ENCODE results near the gene STH.

- TF ChIP-seq, protein P1, sequence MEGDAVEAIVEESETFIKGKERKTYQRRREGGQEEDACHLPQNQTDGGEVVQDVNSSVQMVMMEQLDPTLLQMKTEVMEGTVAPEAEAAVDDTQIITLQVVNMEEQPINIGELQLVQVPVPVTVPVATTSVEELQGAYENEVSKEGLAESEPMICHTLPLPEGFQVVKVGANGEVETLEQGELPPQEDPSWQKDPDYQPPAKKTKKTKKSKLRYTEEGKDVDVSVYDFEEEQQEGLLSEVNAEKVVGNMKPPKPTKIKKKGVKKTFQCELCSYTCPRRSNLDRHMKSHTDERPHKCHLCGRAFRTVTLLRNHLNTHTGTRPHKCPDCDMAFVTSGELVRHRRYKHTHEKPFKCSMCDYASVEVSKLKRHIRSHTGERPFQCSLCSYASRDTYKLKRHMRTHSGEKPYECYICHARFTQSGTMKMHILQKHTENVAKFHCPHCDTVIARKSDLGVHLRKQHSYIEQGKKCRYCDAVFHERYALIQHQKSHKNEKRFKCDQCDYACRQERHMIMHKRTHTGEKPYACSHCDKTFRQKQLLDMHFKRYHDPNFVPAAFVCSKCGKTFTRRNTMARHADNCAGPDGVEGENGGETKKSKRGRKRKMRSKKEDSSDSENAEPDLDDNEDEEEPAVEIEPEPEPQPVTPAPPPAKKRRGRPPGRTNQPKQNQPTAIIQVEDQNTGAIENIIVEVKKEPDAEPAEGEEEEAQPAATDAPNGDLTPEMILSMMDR (optimal IDR thresholded peaks at IDR 0.05 in 1 of 3, IDR thresholded peaks at IDR 0.05 in 1 of 3, conservative IDR thresholded peaks at IDR 0.05 in 1 of 3; ENCODE audit: extremely low read depth in 1 of 3, insufficient read depth in 2 of 3, low read length in 3 of 3) = no peak
- TF ChIP-seq EZH2 (IDR thresholded peaks at IDR 0.05; ENCODE audit: low read length) = no peak
Measured at GRCh38 chr17:46026166-46027047, 27.4 kb downstream of the STH start.
